H9 (cell line): ENCODE results near the gene SCRN1. TPM values are rescaled to one million over a fixed set of nuclear protein-coding genes. Genes with fewer than 3 reads are reported as not detected.
A peak's percentile ranks its signal among the peaks of the same experiment; 100 is the strongest.

Source experiments
- DNase-seq: peaks from one replicate; pipeline ENCODE4 v3.0.0-alpha.2; 2017
- H2AFZ ChIP-seq: one replicate; pipeline ENCODE4 v1.6.1; 2013; ENCODE audit warnings: mild to moderate bottlenecking, low read length, control low read depth, moderate library complexity
- H2AK5ac ChIP-seq: 2 replicates; pipeline ENCODE4 v1.6.1; 2013; ENCODE audit warnings: low read length, control low read depth, mixed read lengths; ENCODE audit not compliant: insufficient read length
- H2BK120ac ChIP-seq: one replicate; pipeline ENCODE4 v1.6.1; 2013; ENCODE audit warnings: low read depth, mild to moderate bottlenecking, low read length, control low read depth, inconsistent platforms; ENCODE audit not compliant: poor library complexity, severe bottlenecking
- H2BK12ac ChIP-seq: 2 replicates; pipeline ENCODE4 v1.6.1; 2013; ENCODE audit warnings: low read length, control low read depth, mixed read lengths, low read depth; ENCODE audit not compliant: insufficient read length
- H2BK15ac ChIP-seq: 2 replicates; pipeline ENCODE4 v1.6.1; 2013; ENCODE audit warnings: low read depth, low read length, control low read depth
- H2BK20ac ChIP-seq: one replicate; pipeline ENCODE4 v1.6.1; 2013; ENCODE audit warnings: low read depth, mild to moderate bottlenecking, low read length, control low read depth, inconsistent platforms; ENCODE audit not compliant: poor library complexity, severe bottlenecking
- H2BK5ac ChIP-seq: 2 replicates; pipeline ENCODE4 v1.6.1; 2013; ENCODE audit warnings: low read length, control low read depth, mixed read lengths; ENCODE audit not compliant: insufficient read length
- H3K14ac ChIP-seq: 2 replicates; pipeline ENCODE4 v1.6.1; 2013; ENCODE audit warnings: low read length, control low read depth; ENCODE audit not compliant: insufficient read depth
- H3K18ac ChIP-seq: 2 replicates; pipeline ENCODE4 v1.6.1; 2013; ENCODE audit warnings: low read depth, mild to moderate bottlenecking, mixed read lengths, low read length, control low read depth; ENCODE audit not compliant: insufficient read length
- H3K23ac ChIP-seq: 2 replicates; pipeline ENCODE4 v1.6.1; 2013; ENCODE audit warnings: low read length, control low read depth, mixed read lengths, low read depth; ENCODE audit not compliant: insufficient read length
- H3K23me2 ChIP-seq: 2 replicates; pipeline ENCODE4 v1.6.1; 2013; ENCODE audit warnings: low read depth, mild to moderate bottlenecking, mixed read lengths, low read length, control low read depth; ENCODE audit not compliant: insufficient read length, poor library complexity, severe bottlenecking
- H3K27ac ChIP-seq: 2 replicates; pipeline ENCODE4 v1.5.1; 2013; ENCODE audit warnings: low read length, control low read depth, mixed read lengths, low read depth; ENCODE audit not compliant: insufficient read length
- H3K27me3 ChIP-seq: 2 replicates; pipeline ENCODE4 v1.6.1; 2013; ENCODE audit warnings: low read length, control low read depth, inconsistent platforms; ENCODE audit not compliant: insufficient read depth
- H3K4ac ChIP-seq: 2 replicates; pipeline ENCODE4 v1.6.1; 2013; ENCODE audit warnings: low read depth, mild to moderate bottlenecking, control low read depth, inconsistent platforms, low read length, moderate library complexity
- H3K4me1 ChIP-seq: 2 replicates; pipeline ENCODE4 v1.6.1; 2013; ENCODE audit warnings: low read length, control low read depth, inconsistent platforms; ENCODE audit not compliant: insufficient read depth
- H3K4me2 ChIP-seq: 2 replicates; pipeline ENCODE4 v1.6.1; 2013; ENCODE audit warnings: low read length, control low read depth, mixed read lengths; ENCODE audit not compliant: insufficient read length, insufficient read depth
- H3K56ac ChIP-seq: 2 replicates; pipeline ENCODE4 v1.6.1; 2013; ENCODE audit warnings: low read depth, mild to moderate bottlenecking, mixed read lengths, low read length, control low read depth; ENCODE audit not compliant: insufficient read length
- H3K79me1 ChIP-seq: 2 replicates; pipeline ENCODE4 v1.6.1; 2013; ENCODE audit warnings: low read depth, mild to moderate bottlenecking, moderate library complexity, low read length, control low read depth, inconsistent platforms; ENCODE audit not compliant: insufficient read depth, poor library complexity, severe bottlenecking
- H3K79me2 ChIP-seq: 2 replicates; pipeline ENCODE4 v1.6.1; 2013; ENCODE audit warnings: low read length, control low read depth, inconsistent platforms; ENCODE audit not compliant: insufficient read depth
- H3K9ac ChIP-seq: 2 replicates; pipeline ENCODE4 v1.6.1; 2013; ENCODE audit warnings: low read length, control low read depth, mixed read lengths; ENCODE audit not compliant: insufficient read length; ENCODE audit errors: extremely low read depth
- H3K9me3 ChIP-seq: one replicate; pipeline ENCODE4 v1.6.1; 2013; ENCODE audit warnings: low read depth, low read length, inconsistent platforms; ENCODE audit not compliant: control insufficient read depth
- H3T11ph ChIP-seq: one replicate; pipeline ENCODE4 v1.6.1; 2013; ENCODE audit warnings: mild to moderate bottlenecking, low read length, control low read depth, inconsistent platforms
- H4K20me1 ChIP-seq: one replicate; pipeline ENCODE4 v1.6.1; 2013; ENCODE audit not compliant: control insufficient read depth, insufficient read length, insufficient read depth
- H4K5ac ChIP-seq: 2 replicates; pipeline ENCODE4 v1.6.1; 2013; ENCODE audit warnings: low read depth, mild to moderate bottlenecking, mixed read lengths, low read length, control low read depth; ENCODE audit not compliant: insufficient read length
- H4K8ac ChIP-seq: replicated peaks from 2 replicates; pipeline ENCODE4 v1.6.1; 2013; ENCODE audit warnings: low read length, control low read depth, mixed read lengths, low read depth; ENCODE audit not compliant: insufficient read length
- H4K91ac ChIP-seq: 2 replicates; pipeline ENCODE4 v1.6.1; 2013; ENCODE audit warnings: low read depth, mild to moderate bottlenecking, moderate library complexity, mixed read lengths, low read length, control low read depth; ENCODE audit not compliant: insufficient read length
- H3K27ac Mint-ChIP-seq, 3 experiments: 2 replicates in 2 of 3; 3 replicates in 1 of 3; pipeline ENCODE4 v1.8.0; 2020 to 2021; ENCODE audit warnings: mixed read lengths in 3 of 3, mild to moderate bottlenecking in 1 of 3, moderate library complexity in 1 of 3
- H3K27me3 Mint-ChIP-seq: 2 replicates; pipeline ENCODE4 v1.8.0; 2021; ENCODE audit warnings: low read depth, mild to moderate bottlenecking, moderate library complexity, mixed read lengths
- H3K36me3 Mint-ChIP-seq, 3 experiments: 2 replicates in 2 of 3; 3 replicates in 1 of 3; pipeline ENCODE4 v1.8.0; 2020 to 2021; ENCODE audit warnings: low read depth in 3 of 3, mixed read lengths in 3 of 3; ENCODE audit not compliant: insufficient read depth in 1 of 3
- H3K4me1 Mint-ChIP-seq, 2 experiments: 2 replicates each; pipeline ENCODE4 v1.8.0; 2020; ENCODE audit warnings: mixed read lengths in 2 of 2
- H3K4me3 Mint-ChIP-seq, 2 experiments: 2 replicates in 1 of 2; 3 replicates in 1 of 2; pipeline ENCODE4 v1.8.0; 2020 to 2021; ENCODE audit warnings: mild to moderate bottlenecking in 2 of 2, mixed read lengths in 2 of 2, moderate library complexity in 1 of 2
- H3K9me3 Mint-ChIP-seq, 2 experiments: 2 replicates in 1 of 2; 3 replicates in 1 of 2; pipeline ENCODE4 v1.8.0; 2020; ENCODE audit warnings: mild to moderate bottlenecking in 2 of 2, mixed read lengths in 2 of 2, moderate library complexity in 1 of 2
- CTCF ChIP-seq: fragments of 200-600 bp; sonication (generic); conservative IDR thresholded peaks from 3 replicates; pipeline ENCODE4 v1.8.0; 2021; ENCODE audit warnings: antibody characterized with exemption, mild to moderate bottlenecking
- WGBS: extraction: QIAGEN DNeasy Blood & Tissue Kit; methylation state at CpG from one replicate; pipeline ENCODE4 v1.1.7; 2013; ENCODE audit warnings: missing lambda C conversion rate, low lambda C conversion rate, mixed read lengths; ENCODE audit not compliant: insufficient read length; ENCODE audit errors: extremely low coverage; 5-methylcytosine and 5-hydroxymethylcytosine counted together
- total RNA-seq: library from RNA; stranded (reverse); gene quantifications from 2 replicates; pipeline ENCODE4 v1.2.1, GENCODE V29; 2021

Gene SCRN1
- total RNA-seq, 1 experiment from 2014 or later: 101 TPM

GRCh38 chr7:29881724-29882123, 107.9 kb downstream of the SCRN1 start:
- no peak overlapping the region for H2BK15ac ChIP-seq
- no peak overlapping the region for H3K27ac ChIP-seq
- Mint-ChIP-seq H3K4me1 (peaks cover 28 to 33% of the 10 kb centered on the region in 2 experiments), H3K9me3 (no peaks in the 10 kb centered on the region), H3K27me3 (no peaks in the 10 kb centered on the region), H3K4me3 (peak overlapping the region in 1 of 2 experiments; percentile 18; a peak in 1 of 5 replicates), H3K36me3 (no peaks in the 10 kb centered on the region), H3K27ac (peak overlapping the region in 1 of 3 experiments; percentile 77; a peak in 1 of 7 replicates)
- H3K79me2 ChIP-seq: no peaks in the 10 kb centered on the region
- no peaks in the 10 kb centered on the region for H3K79me1 ChIP-seq
- H3K4me1 ChIP-seq: peaks cover 4% of the 10 kb centered on the region; the same call in 1 of the 2 replicates
- H3T11ph ChIP-seq: no peak overlapping the region
- H4K5ac ChIP-seq: no peak overlapping the region
- H3K56ac ChIP-seq: no peak overlapping the region
- H3K23me2 ChIP-seq: no peaks in the 10 kb centered on the region
- H3K18ac ChIP-seq: no peak overlapping the region
- H3K4me2 ChIP-seq: no peak overlapping the region
- TF ChIP-seq CTCF: peak; percentile 48; the same call in 2 of the 3 replicates
- no CpG with 5 or more reads among the region's 7 CpGs for WGBS
- H3K9me3 ChIP-seq: no peaks in the 10 kb centered on the region
- no peak overlapping the region for H4K8ac ChIP-seq
- no peak overlapping the region for H2BK120ac ChIP-seq
- H2BK12ac ChIP-seq: no peak overlapping the region
- H4K91ac ChIP-seq: no peak overlapping the region
- no peak overlapping the region for H2AFZ ChIP-seq
- DNase-seq: peak; percentile 83
- H3K23ac ChIP-seq: no peak overlapping the region
- H2BK5ac ChIP-seq: no peak overlapping the region
- no peaks in the 10 kb centered on the region for H4K20me1 ChIP-seq
- no peak overlapping the region for H2BK20ac ChIP-seq
- H3K27me3 ChIP-seq: no peaks in the 10 kb centered on the region
- H3K4ac ChIP-seq: no peak overlapping the region
- no peak overlapping the region for H3K9ac ChIP-seq
- no peak overlapping the region for H2AK5ac ChIP-seq
- no peak overlapping the region for H3K14ac ChIP-seq
